ENCODE results near the gene CTPS1.

DNA sequence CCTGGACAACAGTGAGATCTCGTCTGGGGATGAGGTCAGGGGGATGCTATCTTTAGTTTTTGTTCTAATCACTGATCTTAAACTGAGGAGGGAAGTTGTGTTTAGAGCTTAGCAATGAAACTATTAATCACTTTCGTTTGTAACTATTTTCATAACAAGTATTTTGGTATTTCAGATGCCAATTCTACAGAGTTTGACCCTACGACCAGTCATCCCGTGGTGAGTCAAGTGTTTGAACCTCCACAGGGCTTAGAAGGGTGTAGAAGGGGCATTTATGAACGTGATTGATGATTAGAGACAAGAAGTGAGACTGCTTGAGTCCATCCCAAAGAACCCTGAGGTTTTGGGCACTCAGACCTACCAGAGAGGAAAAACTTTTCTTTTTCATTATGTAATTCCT lies 26.4 kb downstream of the CTPS1 start:
- TF ChIP-seq EZH2phosphoT487 (IDR thresholded peaks at IDR 0.05; ENCODE audit: low read depth, severe bottlenecking, unreplicated experiment) (no peak), EZH2 (IDR thresholded peaks at IDR 0.05; ENCODE audit: borderline replicate concordance) (no peak)
- TF ChIP-seq, protein P1, sequence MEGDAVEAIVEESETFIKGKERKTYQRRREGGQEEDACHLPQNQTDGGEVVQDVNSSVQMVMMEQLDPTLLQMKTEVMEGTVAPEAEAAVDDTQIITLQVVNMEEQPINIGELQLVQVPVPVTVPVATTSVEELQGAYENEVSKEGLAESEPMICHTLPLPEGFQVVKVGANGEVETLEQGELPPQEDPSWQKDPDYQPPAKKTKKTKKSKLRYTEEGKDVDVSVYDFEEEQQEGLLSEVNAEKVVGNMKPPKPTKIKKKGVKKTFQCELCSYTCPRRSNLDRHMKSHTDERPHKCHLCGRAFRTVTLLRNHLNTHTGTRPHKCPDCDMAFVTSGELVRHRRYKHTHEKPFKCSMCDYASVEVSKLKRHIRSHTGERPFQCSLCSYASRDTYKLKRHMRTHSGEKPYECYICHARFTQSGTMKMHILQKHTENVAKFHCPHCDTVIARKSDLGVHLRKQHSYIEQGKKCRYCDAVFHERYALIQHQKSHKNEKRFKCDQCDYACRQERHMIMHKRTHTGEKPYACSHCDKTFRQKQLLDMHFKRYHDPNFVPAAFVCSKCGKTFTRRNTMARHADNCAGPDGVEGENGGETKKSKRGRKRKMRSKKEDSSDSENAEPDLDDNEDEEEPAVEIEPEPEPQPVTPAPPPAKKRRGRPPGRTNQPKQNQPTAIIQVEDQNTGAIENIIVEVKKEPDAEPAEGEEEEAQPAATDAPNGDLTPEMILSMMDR (IDR thresholded peaks at IDR 0.05; ENCODE audit: poor library complexity), result no peak

All from hepatocyte (in vitro differentiated cells).